Measurements from ENCODE around the gene PCDHB14. TPM values are rescaled to one million over a fixed set of nuclear protein-coding genes. Genes with fewer than 3 reads are reported as not detected.

PCDHB14 gene
- total RNA-seq, 2 donors from 2014 or later, result 3.4 to 7.3 TPM

DNA sequence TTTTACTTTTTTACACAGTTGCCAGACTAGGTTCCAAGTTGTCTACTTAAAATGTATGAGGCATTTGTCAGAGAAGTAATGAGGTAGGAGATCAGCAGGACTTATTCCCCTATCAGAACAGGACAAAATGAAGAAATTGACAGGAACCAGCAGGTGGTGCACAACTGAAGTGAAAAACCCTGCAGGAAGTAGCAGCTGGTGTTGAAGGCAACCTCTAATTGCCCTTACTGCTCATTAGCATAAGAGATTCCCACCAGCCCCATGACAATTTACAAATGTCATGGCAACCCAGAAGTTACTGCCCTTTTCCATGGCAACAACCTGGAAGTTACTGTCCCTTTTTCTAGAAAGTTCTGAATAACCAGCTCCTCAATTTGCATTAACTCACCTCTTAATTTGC, 27.4 kb downstream of the PCDHB14 start:
- Histone ChIP-seq H3K27me3 (no peaks in the 10 kb centered on the region), H3K27ac (no peak overlapping the region), H3K9me3 (peaks cover 3 to 84% (median 6%) of the 10 kb centered on the region in 3 donors), H3K36me3 (replicated peaks in 1 of 2; ENCODE audit: insufficient read depth in 1 of 2, low read depth in 2 of 2) (no peaks in the 10 kb centered on the region), H3K4me3 (no peak overlapping the region), H3K4me1 (no peaks in the 10 kb centered on the region)
- intact Hi-C loops (cut with DNase I), result no loop called here
- no peak for ATAC-seq
- TF ChIP-seq, protein P1, sequence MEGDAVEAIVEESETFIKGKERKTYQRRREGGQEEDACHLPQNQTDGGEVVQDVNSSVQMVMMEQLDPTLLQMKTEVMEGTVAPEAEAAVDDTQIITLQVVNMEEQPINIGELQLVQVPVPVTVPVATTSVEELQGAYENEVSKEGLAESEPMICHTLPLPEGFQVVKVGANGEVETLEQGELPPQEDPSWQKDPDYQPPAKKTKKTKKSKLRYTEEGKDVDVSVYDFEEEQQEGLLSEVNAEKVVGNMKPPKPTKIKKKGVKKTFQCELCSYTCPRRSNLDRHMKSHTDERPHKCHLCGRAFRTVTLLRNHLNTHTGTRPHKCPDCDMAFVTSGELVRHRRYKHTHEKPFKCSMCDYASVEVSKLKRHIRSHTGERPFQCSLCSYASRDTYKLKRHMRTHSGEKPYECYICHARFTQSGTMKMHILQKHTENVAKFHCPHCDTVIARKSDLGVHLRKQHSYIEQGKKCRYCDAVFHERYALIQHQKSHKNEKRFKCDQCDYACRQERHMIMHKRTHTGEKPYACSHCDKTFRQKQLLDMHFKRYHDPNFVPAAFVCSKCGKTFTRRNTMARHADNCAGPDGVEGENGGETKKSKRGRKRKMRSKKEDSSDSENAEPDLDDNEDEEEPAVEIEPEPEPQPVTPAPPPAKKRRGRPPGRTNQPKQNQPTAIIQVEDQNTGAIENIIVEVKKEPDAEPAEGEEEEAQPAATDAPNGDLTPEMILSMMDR (IDR thresholded peaks at IDR 0.05), result no peak
- TF ChIP-seq POLR2A (IDR thresholded peaks at IDR 0.05), result no peak
- no peak for DNase-seq

DNA sequence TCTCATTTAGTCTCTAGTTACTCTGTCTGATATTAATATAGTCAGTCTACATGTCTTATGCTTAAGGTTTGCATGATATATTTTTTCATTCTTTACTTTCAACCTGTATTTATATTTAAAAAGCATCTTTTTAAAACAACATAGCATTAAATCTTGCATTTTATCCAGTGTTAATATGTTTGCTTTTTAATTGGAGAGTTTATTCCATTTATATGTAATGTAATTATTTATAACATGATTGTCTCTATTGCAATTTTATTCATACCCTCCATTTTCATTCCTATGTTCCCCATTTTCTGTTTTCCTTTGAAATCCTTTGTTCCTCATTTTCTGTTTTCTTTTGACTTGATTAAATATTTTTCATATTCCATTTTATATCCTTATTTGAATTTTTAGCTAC, 35.3 kb downstream of the PCDHB14 start:
- intact Hi-C loops (cut with DNase I), result no loop called here
- TF ChIP-seq POLR2A (IDR thresholded peaks at IDR 0.05), result no peak
- TF ChIP-seq, protein P1 (IDR thresholded peaks at IDR 0.05), result no peak
- H3K36me3 ChIP-seq (replicated peaks in 1 of 2; ENCODE audit: insufficient read depth in 1 of 2, low read depth in 2 of 2), result no peaks in the 10 kb centered on the region
- peaks cover 0 to 4% of the 10 kb centered on the region in 2 donors for H3K27me3 ChIP-seq
- no peak overlapping the region for H3K27ac ChIP-seq
- H3K9me3 ChIP-seq, result peaks cover 3 to 79% (median 4%) of the 10 kb centered on the region in 3 donors
- no peak for ATAC-seq
- H3K4me1 ChIP-seq, result no peaks in the 10 kb centered on the region
- no peak for DNase-seq
- no peak overlapping the region for H3K4me3 ChIP-seq

DNA sequence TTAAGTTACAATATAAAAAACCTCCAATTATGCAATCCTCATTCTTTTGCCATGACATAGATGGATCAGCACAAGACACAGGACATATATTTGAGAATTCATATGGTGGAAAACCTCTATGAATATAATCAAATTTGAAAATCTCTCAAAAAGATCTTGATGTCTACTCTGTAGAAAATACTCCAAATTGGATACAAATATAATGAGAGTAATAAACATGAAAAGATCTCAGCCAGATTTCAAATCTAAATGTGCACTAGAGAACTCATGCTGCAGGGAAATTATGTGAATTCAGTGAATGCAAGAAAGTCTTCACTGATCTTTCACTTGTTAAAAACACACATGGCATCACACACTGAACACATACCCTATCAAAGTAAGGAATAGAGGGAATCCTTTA, 35.8 kb downstream of the PCDHB14 start:
- ATAC-seq, result no peak
- no peak overlapping the region for H3K4me3 ChIP-seq
- H3K27me3 ChIP-seq, result peaks cover 0 to 4% of the 10 kb centered on the region in 2 donors
- H3K9me3 ChIP-seq, result peaks cover 3 to 79% (median 4%) of the 10 kb centered on the region in 3 donors
- TF ChIP-seq POLR2A (IDR thresholded peaks at IDR 0.05), result no peak
- TF ChIP-seq, protein P1 (IDR thresholded peaks at IDR 0.05), result no peak
- DNase-seq, result no peak
- H3K36me3 ChIP-seq (replicated peaks in 1 of 2; ENCODE audit: insufficient read depth in 1 of 2, low read depth in 2 of 2), result no peaks in the 10 kb centered on the region
- H3K27ac ChIP-seq, result no peak overlapping the region
- intact Hi-C loops (cut with DNase I), result no loop called here
- H3K4me1 ChIP-seq, result no peaks in the 10 kb centered on the region

DNA sequence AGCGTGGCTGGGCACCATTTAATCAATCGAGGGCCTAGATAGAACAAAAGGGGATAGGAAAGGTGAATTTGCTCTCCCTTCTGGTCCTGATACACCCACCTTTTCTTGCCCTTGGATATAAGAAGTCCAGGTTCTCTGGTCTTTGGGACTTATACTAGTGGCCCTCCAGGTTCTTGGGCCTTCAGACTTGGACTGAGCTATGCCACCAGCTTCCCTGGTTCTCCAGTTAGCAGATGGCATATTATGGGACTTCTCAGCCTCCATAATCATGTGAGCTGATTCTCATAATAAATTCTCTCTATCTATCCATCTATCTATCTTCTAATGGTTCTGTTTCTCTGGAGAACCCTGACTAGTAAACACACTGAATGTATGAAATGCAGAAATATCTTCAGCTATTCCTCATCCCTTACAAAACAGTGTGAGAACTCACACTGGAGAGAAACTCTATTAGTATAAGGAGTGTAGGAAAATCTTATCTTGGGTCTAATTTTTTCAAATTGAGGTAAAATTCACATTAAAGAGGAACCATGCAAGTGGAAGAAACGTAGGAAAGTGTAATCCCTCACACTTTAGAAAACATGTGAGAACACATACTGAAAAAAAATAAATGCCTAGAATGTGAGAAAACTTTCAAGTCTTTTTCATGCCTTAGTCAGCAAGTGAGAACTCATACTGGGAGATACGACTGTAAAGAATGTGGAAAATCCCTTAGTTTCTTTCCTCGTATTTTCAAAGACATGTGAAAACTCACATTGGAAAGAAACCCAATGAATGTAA, 37.5 kb downstream of the PCDHB14 start:
- intact Hi-C loops (cut with DNase I), result no loop called here
- H3K9me3 ChIP-seq, result peaks cover 0 to 76% (median 4%) of the 10 kb centered on the region in 3 donors
- no peak overlapping the region for H3K4me3 ChIP-seq
- DNase-seq (no peak), ATAC-seq (no peak)
- H3K4me1 ChIP-seq, result no peaks in the 10 kb centered on the region
- H3K36me3 ChIP-seq (replicated peaks in 1 of 2; ENCODE audit: insufficient read depth in 1 of 2, low read depth in 2 of 2), result no peaks in the 10 kb centered on the region
- H3K27ac ChIP-seq, result no peak overlapping the region
- WGBS, 2 donors, result 62 to 64% methylated on average over 5 of the region's 5 CpGs
- TF ChIP-seq POLR2A (IDR thresholded peaks at IDR 0.05), result no peak
- TF ChIP-seq, protein P1 (IDR thresholded peaks at IDR 0.05), result no peak
- peaks cover 0 to 4% of the 10 kb centered on the region in 2 donors for H3K27me3 ChIP-seq

DNA sequence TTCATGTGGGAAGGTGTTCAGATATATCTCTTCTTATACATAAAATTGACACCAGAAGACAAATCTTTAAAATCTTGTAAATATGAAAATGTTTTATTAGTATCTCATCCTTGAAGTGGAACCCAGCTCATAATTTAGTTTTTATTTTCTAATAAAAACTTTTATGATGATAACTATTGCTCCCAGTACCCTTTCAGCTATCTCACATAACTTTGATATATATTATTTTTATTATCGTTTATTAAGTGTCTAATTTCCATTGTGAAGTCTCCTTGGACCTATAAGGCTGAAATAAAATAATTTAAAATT, 38.0 kb downstream of the PCDHB14 start:
- intact Hi-C loops (cut with DNase I), result no loop called here
- H3K9me3 ChIP-seq, result peaks cover 0 to 75% (median 4%) of the 10 kb centered on the region in 3 donors
- H3K4me1 ChIP-seq, result no peaks in the 10 kb centered on the region
- peaks cover 0 to 4% of the 10 kb centered on the region in 2 donors for H3K27me3 ChIP-seq
- no peaks in the 10 kb centered on the region for H3K36me3 ChIP-seq (replicated peaks in 1 of 2; ENCODE audit: insufficient read depth in 1 of 2, low read depth in 2 of 2)
- no peak for ATAC-seq
- WGBS, 2 donors, result 71 to 76% methylated on average over 1 of the region's 1 CpG
- H3K4me3 ChIP-seq, result no peak overlapping the region
- DNase-seq, result no peak
- TF ChIP-seq, protein P1 (IDR thresholded peaks at IDR 0.05), result no peak
- no peak for TF ChIP-seq POLR2A (IDR thresholded peaks at IDR 0.05)
- H3K27ac ChIP-seq, result no peak overlapping the region
